T follicular helper cell (primary cell): ENCODE data around the gene PRPS2.

ENCODE experiments used
- DNase-seq: peaks from one replicate; pipeline ENCODE4 v3.0.0-alpha.2; 2020; ENCODE audit warnings: low read depth
- total RNA-seq, 2 experiments: gene quantifications; one replicate each; lab custom pipeline; 2026; lab: John Stamatoyannopoulos, UW

Gene PRPS2
- 35.2 to 52.4 reads per million in 2 experiments for total RNA-seq

DNA sequence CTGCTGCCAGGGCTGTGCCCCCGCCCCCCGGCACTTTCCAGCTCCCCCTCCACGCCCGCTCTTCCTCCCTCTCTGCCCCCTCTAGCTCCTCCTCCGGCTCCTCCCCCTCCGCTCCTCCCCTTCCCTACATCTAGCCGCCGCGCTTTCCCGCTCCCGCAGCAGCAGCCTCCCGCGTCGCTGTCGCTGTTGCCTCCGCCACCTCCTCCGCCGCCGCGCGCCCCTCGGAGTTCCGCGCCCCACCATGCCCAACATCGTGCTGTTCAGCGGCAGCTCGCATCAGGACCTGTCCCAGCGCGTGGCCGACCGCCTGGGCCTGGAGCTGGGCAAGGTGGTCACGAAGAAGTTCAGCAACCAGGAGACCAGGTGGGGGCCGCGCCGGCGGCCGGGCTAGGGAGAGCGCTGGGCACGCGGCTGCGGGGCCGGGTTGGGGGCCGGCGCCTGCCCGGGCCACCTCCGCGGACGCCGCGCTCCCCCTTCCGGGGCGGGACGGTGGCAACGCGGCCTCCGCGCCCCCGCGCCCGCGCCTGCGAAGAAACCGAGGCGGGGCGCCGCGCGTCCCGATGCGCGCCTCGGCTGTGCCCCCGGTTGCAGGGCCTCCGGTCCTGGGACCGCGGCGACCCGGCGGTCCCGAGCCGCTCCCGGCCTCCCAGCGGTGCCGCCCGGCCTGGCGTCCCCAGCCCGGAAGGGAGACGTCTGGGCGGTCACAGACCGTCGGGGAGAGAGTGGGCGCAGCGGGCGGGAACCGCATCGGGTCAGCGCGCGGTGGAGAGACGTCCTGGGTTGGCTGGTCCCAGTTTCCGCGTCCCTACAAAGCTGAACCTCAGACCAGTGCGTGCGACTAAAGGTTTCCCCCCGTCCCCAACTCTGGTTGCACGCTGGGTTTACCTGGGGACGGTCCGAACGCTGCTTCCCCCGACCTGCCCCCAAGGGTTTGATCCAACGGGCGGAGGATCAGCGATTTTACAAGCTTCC, at the start of gene PRPS2:
Gene PRPS2, plus strand, starts transcription at position 156 of the 972 bp plus-strand sequence. Its CDS starts 86 bp downstream, at position 242.
- peak; percentile 66 for DNase-seq

DNA sequence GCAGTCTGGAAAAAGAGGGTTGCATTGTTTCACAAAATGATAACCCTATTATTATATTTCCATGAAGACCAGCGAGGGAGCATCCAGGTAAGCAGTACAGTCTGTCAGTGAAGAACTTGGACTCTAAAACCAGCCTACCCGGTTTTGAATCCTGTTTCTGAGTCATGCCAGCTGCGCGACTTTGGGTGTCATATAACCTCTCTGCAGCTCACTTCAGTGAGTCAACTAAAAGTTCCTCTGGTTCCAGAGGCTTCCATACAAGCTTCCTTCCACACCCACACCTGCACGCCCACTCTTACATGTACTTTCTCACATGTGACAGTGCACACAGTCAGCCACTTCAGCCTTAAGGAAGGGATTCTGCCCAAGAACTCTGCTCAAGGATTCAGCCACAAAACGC, 49.8 kb upstream of the PRPS2 start:
- DNase-seq, result no peak

DNA sequence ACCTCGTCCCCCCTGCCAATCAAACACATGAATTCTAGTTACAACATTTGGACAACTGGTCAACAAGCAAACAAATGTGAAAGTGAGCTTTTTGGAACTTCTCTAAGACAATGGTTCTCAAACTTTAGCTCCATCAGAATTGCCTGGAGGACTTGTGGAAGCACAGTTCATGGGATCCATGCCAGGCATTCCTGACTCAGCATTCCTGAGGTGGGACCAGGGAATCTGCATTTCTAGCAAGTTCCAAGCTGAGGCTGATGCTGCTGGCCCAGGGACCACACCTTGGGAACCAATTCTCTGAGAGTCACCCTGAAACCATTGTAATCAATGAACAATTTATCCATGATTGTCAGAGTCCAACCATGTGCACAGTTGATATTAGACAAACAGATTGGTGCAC, 43.8 kb upstream of the PRPS2 start:
- DNase-seq, result no peak

DNA sequence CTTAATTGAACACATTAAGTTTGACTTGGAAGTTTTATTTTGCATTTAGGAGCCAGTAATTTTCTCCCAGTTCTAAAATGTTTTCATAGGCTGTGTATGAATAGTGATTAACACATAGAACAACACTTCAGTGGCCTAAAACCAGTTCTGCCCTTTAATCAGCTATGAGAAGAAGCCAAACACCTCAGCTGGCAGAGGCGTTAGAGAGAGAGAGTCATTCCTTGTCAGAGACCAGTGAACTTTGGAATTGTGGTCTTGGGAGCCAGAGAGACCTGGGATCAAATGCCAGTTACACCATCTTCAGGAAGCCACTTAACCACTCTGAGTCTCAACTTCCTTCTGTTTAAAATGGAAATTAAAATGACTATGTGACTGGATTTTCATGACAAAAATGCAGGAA, 39.3 kb upstream of the PRPS2 start:
- DNase-seq, result no peak

DNA sequence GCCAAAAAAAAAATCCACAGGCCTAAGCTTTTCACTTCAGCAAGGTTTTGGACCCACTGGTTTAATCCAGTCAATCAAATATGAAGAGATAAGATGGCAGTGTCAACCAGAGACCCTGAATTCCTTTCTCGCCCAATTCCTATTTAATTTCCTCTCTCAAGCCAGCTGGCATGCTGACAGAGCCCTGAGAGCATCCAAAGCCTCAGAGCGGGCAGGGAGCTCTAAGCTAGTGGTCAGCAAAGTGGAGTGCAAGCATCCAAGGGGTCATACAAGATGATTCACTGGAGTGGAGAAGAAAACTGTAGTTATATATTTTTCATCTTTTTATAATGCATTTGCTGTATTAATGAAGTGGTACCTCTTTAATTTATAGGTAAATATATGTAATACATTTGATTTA, 37.8 kb upstream of the PRPS2 start:
- no peak for DNase-seq

DNA sequence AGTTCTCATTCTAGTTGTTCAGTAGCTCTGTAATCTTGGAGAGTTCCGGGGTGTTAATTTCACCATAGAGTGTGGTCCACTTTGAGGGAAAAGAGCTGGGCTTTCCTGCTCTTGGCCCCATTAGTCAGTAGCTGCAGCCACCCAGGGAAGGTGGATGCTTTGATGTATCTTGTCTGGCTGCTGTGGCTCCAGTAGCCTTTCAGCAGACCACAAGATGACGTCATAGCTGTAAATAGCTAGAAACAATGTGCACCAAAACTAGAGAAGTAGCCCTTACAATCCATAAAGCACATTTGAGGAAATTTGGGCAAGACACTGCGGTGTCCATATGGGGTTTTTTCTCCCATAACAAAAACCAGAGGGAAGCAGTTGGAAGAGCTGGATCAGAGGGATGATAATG, 32.9 kb upstream of the PRPS2 start:
- DNase-seq, result no peak

DNA sequence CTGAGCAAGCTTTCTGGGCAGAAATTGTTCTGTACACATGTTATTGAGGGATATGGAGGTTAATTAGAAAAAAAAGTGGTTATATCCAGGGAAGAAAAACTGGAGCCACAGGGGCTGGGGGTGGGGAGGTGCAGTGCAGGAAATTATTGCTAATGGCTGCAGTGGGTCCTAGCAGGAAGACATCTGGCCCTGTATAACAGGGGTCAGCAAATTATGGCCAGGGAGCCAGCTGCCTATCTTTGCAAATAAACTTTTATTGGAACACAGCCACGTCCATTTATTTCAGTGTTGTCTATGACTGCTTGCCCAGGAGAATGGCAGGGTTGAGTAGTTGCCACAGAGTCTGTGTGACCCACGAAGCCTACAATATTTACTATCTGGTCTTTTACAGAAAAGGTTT, 23.4 kb upstream of the PRPS2 start:
- DNase-seq, result no peak

DNA sequence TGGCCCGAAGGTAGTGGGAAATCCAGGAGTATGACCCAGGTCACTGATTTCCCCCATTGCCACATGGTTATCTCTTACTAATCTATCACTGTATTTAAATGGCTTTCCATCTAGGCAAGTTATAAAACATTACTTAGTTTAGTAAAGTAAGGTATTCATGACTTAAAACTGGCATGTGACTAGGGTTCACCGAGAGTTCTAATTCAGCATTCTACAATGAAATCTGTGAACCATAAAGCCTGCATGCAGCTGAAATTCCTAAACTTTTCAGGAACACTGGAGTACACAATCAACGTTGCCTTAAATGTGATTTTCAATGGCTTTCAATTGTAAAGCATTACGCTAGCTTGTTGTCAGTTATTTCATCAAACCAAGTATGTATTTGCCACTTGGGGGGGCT, 22.7 kb upstream of the PRPS2 start:
- DNase-seq, result no peak

DNA sequence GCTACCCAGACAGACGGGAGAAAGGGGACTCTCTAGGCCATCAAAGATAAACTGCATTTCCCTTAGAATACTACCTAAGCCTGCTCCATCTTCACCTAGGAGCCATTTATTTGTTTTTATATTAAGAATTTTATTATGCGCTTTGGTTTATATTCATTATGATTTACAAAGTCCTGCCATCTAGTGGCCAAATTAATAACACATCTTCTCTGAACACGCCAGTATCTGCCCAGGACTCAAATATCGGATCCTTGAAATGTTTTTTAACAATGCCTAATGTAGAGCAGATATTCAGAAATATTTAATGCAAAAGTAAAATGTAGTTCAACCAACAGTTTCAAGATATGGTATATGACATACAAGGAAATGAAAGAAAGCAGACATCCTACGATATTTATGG, 20.8 kb upstream of the PRPS2 start:
- no peak for DNase-seq

DNA sequence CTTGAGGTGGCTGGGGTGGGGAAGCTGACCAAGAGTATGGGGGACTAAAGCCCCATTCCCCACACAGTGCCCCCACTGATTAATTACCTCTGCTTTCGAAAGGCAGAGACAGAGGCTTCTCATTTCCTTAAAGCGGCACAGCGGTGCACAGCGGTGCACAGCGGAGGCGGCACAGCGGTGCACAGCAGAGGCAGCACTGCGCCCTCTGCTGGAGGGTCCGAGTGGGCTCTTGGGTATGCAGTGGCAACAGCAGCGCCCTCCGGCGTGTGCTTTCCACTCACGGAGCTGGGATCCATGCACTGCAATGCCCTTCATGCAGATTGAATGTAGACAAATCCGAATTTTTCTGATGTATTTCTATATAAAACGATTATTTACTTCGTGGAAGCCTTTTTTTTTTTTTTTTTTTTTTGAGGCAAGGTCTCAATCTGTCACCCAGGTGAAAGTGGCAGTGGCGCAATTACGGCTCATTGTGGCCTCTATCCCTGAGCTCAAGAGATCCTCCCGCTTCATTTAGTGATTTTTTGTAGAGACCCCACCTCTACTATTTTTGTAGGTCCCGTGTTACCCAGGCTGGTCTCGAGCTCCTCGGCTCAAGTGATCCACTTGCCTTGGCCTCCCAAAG, 19.7 kb upstream of the PRPS2 start:
- peak; percentile 62 for DNase-seq

DNA sequence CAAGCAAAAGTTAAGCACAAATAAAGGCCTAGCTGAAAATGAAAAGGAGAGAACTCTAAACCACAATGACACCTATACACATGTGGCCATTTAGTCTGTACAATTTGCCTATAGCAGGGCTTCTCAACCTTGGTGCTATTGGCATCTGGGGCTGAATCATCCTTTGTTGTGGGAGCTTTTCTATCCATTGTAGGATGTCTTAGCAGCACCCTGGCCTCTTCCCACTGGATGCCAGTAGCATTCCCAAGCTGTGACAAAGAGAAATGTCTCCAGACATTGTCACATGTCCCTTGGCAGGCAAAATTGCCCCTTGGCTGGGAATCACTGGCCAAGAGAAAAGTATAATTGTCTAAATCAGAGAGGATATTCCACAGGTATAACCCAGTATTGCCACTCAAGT, 13.5 kb upstream of the PRPS2 start:
- DNase-seq, result no peak

DNA sequence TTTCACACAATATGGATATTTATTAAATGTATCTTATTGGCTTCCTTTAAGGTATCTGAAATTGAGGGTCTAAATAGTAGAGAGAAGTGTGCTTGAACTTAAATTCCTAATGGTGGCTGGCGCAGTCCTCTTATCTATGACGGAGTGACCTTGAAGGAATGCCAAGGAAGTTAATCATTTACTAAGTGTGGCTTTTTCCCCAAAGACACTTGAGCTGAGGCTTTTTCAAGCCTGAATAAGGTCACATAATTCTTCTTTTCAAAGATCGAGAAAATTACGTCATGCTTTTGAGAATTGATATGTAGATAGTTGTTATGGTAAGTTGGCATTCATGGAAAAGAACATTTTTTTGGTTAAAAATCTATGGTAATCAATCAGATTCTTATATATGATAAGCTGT, 11.7 kb upstream of the PRPS2 start:
- no peak for DNase-seq

DNA sequence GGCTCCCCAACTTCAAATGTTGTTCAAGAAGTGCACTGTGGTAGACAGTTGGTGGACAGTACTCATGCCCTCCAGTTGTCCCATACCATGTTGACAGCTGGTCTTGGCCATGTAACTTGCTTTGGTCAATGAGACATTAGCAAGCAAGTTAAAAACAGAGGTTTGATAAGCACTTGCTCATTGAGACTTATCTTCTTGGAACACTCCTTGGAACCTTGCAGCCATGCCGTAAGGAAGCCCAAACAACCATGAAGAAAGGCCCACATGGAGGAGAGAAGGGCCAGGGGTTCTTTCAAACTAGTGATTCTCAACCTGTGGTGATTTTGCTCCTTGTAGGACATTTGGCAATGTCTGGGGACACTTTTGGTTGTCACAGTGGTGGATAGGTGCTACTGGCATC, 2.6 kb upstream of the PRPS2 start:
- DNase-seq, result no peak

DNA sequence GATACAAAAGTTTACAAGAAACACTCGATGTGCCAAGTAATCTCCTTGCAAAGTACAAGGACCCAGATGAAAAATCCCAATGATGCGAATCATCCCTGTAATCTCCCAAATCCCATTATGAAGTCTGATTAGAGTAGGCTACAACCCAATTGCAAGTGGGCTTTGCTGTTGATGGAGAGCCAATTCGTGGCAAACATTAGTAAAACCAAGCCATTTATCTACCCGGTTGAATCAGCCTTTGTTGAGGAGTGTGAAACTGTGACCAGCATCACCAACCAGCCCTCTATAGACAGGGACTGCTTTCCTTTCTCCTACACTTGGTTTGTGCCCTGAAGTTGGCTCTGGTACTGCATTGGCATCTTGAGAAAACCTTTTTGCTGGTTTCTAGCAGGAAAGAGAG, 1.2 kb upstream of the PRPS2 start:
- DNase-seq, result no peak

DNA sequence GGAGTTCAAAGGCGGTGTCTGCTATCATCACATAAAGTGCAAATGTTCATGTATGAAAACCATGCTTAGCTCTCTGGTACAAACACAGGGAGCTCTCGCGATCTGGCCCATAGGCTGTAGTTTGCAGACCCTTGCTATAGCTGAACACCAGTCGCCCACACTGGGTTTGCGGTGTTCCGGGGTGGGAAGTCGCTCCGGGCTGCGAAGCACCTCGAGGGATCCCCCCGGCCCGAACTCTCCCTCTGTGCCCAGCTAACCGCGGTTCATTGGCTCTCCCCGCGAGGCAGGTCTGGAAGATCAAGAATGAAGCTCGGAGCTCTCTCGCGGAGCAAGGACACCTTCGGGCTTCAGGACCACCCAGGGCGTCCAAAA, 341 bp upstream of the PRPS2 start:
- peak; percentile 5 for DNase-seq

DNA sequence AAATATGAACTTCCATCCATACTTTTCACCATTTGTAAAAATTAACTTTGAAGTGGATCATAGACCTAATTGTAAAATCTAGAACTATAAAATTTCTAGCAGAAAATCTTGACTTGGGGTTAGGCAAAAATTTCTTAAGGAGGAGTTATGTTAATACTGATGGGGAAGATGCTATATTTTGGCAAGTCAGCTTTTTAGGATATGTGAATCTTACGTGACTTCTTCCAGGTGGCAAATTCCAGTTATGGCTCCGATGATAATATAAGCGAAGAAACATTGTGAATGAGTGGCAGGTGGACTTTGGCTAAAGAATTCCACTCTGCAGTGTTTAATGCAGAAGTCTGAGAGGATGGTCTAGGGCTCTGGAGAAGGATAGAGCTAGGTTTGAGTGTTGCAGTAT, 1.5 kb downstream of the PRPS2 start:
- no peak for DNase-seq

DNA sequence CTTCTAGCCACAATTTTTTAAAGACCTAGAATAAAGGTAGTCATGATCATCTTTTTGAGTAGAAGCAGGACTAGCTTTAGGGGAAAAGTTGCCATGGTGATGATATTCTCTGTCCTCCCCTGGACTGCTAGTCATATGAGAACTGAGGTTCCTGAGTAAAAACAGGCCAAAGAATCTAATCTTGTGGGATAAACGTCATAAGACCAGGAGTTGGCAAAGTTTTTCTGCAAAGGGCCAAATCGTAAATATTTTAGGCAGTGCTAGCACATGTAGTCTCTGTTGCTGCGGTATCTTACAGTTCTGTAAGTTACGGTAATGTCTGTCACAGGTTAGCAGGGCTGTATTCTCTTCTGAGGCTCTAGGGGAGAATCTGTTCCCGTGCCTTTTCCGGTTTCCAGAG, 3.4 kb downstream of the PRPS2 start:
- DNase-seq, result no peak

DNA sequence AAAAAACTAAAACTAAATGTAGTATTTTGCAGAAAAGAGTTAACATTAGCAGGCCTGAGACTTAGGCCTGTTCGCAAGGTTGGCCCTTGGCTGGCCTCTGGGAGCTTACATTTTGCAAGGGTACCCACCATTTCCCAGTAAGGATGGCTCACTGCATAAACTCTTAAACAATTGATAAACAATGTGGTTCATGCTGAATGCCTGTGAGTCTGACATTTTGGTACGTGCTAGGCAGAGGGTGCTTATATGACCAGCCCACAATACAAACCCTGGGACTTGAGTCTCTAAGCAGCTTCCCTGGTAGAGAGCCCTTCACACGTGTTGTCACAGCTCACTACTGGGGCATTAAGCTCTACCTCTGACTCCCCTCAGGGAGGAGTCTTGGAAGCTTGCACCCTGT, 7.4 kb downstream of the PRPS2 start:
- no peak for DNase-seq

DNA sequence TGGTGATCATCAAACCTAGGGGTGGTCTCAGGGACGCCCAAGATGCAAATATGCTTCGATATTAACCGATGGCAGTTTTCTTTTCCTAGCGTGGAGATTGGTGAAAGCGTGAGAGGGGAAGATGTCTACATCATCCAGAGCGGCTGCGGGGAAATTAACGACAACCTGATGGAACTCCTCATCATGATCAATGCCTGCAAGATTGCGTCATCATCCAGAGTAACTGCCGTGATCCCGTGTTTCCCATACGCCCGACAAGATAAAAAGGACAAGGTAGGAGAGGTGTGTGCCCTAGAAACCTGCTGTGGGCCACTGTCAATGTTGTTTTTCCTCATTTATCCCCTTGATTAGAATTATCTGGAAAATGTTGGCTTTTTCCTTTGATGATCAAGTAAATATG, 7.9 kb downstream of the PRPS2 start:
- no peak for DNase-seq

DNA sequence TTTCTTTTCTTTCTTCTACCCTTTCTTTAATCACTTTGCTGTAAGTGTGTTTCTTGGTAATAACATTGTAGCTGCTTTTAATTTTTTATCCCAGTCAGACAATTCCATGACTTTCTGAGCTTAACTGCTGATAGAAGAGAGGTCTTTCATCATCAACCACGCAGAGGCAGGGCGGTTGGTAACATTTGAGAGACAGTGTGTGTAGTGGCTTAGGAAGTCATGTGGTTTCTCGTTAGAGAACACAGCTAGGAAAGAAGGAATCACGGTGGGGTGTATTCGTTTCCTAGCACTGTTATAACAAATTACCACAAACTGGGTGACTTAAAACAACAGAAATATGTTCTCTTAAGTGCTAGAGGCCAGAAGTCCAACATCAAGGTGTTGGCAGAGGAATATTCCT, 11.5 kb downstream of the PRPS2 start:
- no peak for DNase-seq

DNA sequence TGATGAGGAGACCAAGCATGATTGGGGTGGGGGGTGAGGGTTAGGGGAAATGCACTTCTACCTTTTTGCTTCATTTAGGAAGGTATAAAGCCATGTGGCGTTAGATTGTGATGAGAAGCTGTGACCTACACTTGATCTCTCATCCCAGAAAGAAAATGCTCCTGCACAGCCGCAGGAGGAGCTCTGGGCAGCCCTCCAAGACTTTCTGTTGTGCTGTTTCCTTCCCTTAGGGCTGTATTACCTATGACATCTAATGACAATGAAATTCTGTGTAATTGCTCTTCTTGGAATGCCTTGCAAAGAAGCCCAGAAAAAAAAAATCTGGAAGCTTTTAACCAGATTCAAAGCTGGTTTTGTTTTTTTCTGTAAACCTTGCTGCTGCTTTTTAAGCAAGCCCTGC, 13.4 kb downstream of the PRPS2 start:
- DNase-seq, result no peak

DNA sequence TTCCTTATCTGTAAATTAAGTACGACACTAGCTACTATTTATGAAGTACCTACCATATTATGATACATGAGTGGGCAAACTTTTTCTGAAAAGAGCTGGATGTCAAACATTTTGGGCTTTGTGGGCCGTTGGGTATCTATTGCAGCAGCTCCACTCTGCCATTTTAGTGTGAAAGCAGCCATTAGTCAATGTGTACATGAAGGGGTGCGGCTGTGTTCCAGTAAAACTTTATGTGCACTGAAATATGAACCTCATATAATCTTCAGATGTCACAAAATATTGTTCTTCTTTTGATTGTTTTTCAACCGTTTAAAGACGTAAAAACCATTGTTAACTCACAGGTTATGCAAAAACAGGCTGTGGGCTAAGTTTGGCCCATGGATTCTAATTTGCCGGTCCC, 14.1 kb downstream of the PRPS2 start:
- DNase-seq, result no peak

DNA sequence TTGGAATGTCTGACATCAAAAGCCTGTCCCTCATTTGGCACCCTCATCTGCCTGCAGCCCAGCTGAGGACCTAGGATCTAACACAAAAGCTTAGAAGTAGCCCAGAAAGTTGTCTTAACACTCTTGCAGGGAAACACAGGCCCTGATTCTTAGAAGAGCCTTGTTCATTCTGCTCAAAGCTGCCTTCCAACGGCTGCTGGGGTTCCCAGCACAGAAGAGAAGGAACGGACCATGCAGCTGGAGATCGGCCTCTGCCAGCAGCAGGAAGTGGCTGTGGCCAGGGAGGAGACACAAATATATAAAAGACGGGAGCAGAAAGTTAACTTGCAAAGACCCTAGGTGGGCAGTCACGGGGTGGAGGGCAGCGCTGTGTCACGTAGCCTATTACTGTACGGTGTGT, 20.4 kb downstream of the PRPS2 start:
- no peak for DNase-seq

DNA sequence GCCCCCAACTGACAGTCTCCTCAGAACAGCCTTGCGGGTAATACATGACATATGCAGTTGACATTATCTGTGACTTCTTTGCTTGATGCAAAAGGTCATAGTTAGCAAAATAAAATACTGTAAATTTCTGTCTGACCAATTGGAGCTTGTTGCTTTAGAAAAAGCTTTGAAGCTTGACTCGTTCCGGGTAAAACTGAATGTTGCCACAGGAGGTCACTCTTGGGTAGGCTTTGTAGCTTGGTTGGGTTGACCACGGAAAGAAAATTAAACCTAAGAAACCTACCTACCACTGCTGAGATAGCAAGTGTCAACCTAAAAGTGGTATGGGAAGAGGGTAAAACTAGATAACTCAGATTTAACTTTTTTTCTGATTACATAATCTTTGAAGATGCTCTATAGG, 23.2 kb downstream of the PRPS2 start:
- DNase-seq, result peak; percentile 37
